Brain microvascular endothelial cell (primary cell): ENCODE data around the gene BCL2L15.

ENCODE experiments used
- DNase-seq: peaks from one replicate; pipeline ENCODE4 v3.0.0-alpha.2; 2020
- H3K27ac ChIP-seq: fragments of 250-450 bp; sonication (Bioruptor Pico); 2 replicates; pipeline ENCODE4 v1.5.1; 2020; ENCODE audit warnings: mild to moderate bottlenecking, moderate library complexity
- H3K27me3 ChIP-seq: fragments of 250-450 bp; sonication (Bioruptor Pico); replicated peaks from 2 replicates; pipeline ENCODE4 v1.5.1; 2020; ENCODE audit warnings: mild to moderate bottlenecking
- H3K36me3 ChIP-seq: fragments of 250-450 bp; sonication (Bioruptor Pico); replicated peaks from 2 replicates; pipeline ENCODE4 v1.5.1; 2020; ENCODE audit warnings: mild to moderate bottlenecking
- H3K4me3 ChIP-seq: 2 replicates; pipeline ENCODE4 v1.5.1; 2011; ENCODE audit warnings: low read depth, mild to moderate bottlenecking, control low read depth, low read length, moderate library complexity
- in situ Hi-C: cut with HindIII; loops from 2 replicates; pipeline ENCODE4 v1.10.0; 2017; ENCODE audit warnings: low sequenced_read_pairs, low pct_ligation_motif_present
- TF ChIP-seq, protein P1 (sequence below): IDR thresholded peaks from 2 replicates; pipeline ENCODE4 v1.5.1; 2011; ENCODE audit warnings: low read depth, mild to moderate bottlenecking, moderate library complexity, low read length, control low read depth, inconsistent platforms; ENCODE audit errors: missing control alignments

Gene BCL2L15

DNA sequence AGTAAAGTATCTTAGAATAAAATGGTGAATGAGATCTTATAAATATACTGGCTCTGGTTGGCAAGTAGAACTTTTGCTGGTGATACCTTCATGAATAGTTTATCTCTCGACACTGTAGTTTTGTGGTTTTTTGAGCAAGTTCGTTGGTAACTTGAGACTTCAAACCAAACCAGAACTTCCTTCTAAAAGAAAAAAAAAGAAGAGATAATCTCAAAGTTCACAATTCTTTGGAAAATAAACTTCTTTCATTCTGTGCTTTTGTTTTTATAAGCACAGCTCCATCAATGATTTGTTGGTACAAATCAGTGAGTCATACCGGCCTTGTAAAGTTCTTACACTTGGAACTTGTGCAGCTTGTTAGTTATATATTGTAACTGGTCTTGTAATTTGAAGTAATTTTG is 44.1 kb upstream of the BCL2L15 start:
- Histone ChIP-seq H3K27ac (peak overlapping the region; percentile 87), H3K4me3 (peak overlapping the region; percentile 95), H3K36me3 (no peaks in the 10 kb centered on the region), H3K27me3 (no peaks in the 10 kb centered on the region)
- TF ChIP-seq, protein P1, sequence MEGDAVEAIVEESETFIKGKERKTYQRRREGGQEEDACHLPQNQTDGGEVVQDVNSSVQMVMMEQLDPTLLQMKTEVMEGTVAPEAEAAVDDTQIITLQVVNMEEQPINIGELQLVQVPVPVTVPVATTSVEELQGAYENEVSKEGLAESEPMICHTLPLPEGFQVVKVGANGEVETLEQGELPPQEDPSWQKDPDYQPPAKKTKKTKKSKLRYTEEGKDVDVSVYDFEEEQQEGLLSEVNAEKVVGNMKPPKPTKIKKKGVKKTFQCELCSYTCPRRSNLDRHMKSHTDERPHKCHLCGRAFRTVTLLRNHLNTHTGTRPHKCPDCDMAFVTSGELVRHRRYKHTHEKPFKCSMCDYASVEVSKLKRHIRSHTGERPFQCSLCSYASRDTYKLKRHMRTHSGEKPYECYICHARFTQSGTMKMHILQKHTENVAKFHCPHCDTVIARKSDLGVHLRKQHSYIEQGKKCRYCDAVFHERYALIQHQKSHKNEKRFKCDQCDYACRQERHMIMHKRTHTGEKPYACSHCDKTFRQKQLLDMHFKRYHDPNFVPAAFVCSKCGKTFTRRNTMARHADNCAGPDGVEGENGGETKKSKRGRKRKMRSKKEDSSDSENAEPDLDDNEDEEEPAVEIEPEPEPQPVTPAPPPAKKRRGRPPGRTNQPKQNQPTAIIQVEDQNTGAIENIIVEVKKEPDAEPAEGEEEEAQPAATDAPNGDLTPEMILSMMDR = no peak
- in situ Hi-C loops = no loop called here
- DNase-seq = peak; percentile 21

DNA sequence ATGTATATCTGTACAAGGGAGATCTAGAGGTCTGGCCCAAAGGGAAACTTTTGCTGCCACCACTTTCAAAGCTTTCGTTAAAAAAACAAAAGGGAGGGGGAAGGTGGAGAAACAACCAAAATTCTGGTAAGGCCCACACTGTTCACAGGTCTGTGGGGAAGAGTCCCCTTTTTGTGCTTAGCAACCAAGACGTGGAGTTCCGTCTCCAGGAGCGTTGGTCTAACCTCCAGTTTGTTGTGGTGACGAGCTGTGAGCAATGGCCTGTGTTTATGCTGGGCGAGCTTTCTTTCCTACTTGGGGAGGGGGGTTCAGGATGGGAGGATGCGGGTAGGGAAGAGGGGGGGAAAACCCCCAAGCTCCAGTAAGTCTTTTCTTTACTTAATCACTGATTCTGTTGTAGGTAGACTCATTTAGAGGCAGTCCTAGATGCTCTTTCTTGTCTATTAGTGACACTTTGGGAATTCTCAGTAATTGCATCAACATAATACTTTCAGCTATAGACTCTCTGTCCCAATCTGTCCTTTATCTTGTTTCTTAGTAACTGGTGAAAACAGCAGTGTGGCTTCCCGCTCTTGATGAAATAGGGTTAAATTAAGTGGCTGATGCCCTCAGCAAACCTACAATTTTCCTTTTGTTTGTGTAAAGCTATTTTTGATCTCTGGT is 43.2 kb upstream of the BCL2L15 start:
- Histone ChIP-seq H3K27ac (peak overlapping the region; percentile 87), H3K27me3 (no peaks in the 10 kb centered on the region), H3K36me3 (no peaks in the 10 kb centered on the region), H3K4me3 (peak overlapping the region; percentile 95)
- in situ Hi-C loops = no loop called here
- DNase-seq = peak; percentile 81
- TF ChIP-seq, protein P1 = no peak

DNA sequence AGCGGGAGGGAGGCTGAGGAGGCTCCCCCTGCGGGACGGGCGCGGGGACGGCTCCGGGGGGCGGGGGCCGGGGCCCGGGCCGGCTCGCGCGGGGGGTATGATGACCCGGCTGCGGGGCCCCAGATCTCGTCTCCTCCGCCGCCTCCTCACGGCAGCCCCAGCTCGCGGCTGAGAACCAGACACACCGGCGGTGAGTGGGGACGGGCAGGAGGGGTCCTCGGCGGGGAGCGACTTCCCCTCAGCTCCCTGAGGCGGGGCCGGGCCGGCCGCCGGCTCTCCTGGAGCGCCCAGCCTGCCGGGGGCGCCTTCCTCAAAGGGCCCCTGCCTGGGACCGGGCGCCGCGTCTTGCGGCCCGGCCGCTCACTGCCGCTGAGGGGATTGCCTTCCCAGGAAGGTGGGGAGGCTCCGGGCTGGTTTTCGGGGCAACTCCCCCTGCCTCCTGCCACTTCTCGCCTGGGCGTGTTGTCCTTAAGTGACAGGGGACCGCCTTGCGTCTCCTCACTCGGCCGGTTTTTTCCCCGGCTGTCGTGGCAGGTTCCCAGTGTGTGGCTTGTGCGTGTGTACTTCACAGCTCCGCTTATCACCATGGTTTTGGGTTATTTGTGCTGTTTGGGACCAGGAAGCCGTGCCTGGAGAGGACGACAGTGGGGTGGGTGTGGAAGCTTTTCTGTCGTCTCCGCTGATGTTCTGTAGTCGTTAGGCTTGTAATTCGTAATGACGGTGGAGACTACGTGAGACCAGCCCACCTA is 42.5 kb upstream of the BCL2L15 start:
- peak overlapping the region; percentile 95 for H3K4me3 ChIP-seq
- in situ Hi-C loops = no loop called here
- peak; percentile 22 for DNase-seq

DNA sequence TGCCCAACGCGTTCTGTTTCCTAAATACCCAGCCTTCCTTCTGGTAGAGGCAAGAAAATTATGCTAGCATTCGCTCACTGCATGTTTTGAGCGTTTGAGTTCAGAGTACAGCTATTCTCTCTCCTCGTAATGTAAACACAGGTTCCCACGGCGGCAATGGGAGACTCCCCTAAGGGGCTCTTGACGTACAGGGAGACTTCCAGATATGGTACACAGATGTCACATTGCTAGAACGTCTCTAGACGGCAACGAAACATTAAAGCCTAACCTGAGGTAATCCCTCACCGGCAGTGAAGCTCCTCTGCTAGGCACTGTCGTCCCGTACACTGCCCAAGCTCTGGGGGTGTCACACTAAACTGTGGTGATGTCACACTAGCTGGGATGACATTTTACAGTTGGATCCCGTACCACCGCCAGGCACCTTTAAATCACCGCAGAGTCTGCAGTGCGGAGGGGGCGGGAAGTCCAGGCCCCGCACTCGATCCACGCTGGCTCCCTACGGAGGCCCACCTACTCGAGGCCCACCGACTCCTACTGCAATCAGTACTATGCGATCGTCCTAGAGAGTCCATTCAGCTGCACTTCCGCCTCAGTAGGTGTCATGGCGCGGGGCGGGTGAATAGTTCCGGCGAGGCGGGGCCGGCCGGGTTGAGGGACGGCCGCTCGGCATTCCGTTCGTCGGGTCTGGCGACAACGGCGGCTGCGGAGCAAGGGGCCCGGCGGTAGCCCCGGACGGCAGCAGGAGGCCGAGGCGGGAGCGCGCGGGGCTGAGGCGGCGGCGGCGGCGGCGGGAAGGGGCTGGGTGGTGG is 41.8 kb upstream of the BCL2L15 start, which contains the start of gene HIPK1:
Gene HIPK1 (plus strand): TSS at position 384 of the 809 bp plus-strand sequence.
- Histone ChIP-seq H3K4me3 (peak within 1 kb of the TSS; percentile 95), H3K36me3 (no peaks in the 10 kb centered on the region), H3K27me3 (no peaks in the 10 kb centered on the region), H3K27ac (peak within 1 kb of the TSS; percentile 87)
- TF ChIP-seq, protein P1 = no peak
- in situ Hi-C loops = no loop called here
- peak; percentile 85 for DNase-seq

More for the DNA sequence above, 42.5 kb upstream of the BCL2L15 start:
- no peaks in the 10 kb centered on the region for H3K27me3 ChIP-seq
- TF ChIP-seq, protein P1 = no peak
- peak overlapping the region; percentile 87 for H3K27ac ChIP-seq
- no peaks in the 10 kb centered on the region for H3K36me3 ChIP-seq

DNA sequence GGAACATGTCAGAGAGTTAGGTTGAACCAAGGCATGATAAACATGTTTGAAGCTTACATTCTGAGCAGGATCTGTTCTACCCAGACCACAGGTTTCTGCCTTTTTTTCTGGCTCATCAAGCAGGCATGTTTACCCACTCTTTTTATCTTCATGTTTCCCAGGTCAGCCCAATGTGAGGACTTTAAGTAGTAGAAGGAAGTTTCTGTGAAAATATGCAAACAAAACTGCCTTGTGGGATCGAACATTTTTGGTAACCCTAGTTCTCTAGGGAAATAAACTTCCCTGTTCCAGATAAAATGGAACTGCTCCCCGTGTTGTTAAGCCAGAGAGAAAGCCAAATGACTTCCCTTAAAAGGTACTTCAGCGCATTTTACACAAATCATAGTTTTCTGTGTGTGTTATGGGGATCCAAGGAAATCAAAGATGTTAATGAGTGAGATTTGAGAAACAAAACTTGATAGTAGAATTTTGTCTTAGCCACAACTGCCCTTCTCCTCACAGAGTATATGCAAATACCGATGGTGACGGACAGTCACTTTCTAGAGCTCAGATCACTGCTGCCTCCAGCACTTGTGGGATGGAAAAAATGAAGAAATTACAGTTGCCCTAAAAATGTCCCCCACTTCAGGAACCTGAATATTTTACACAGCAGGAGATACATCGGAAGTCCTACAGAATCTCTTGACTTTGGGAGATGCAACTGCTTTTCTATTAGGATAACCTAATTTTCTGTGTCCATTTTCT is 41.0 kb upstream of the BCL2L15 start:
- Histone ChIP-seq H3K27me3 (no peaks in the 10 kb centered on the region), H3K27ac (peak overlapping the region; percentile 87), H3K36me3 (no peaks in the 10 kb centered on the region), H3K4me3 (peak overlapping the region; percentile 95)
- in situ Hi-C loops = no loop called here
- no peak for DNase-seq
- TF ChIP-seq, protein P1 = no peak
